SK-N-SH (cell line): ENCODE measurements around the gene METTL2B. TPM values are rescaled to one million over a fixed set of nuclear protein-coding genes. Genes with fewer than 3 reads are reported as not detected.

Source experiments
- CTCF ChIA-PET: fragments of 300-600, 350-600 bp; formaldehyde crosslinking; extraction: SDS; loops from one replicate; lab custom pipeline; 2021; lab: Yijun Ruan, JAX
- POLR2A ChIA-PET: fragments of 350-600 bp; sonication (Branson Sonifier 250); formaldehyde crosslinking; extraction: SDS; loops from one replicate; lab custom pipeline; 2020; ENCODE audit warnings: antibody characterized with exemption, inconsistent platforms; lab: Yijun Ruan, JAX
- DNase-seq: peaks from one replicate; pipeline ENCODE4 v3.0.0; 2012
- H2AFZ ChIP-seq: fragments of 200-600 bp; sonication (generic); 2 replicates; pipeline ENCODE4 v1.8.1; 2016; ENCODE audit warnings: antibody characterized with exemption, mild to moderate bottlenecking, low read depth
- H3F3A ChIP-seq: fragments of 200-600 bp; sonication (generic); replicated peaks from 2 replicates; pipeline ENCODE3; 2016; ENCODE audit warnings: antibody characterized with exemption, mild to moderate bottlenecking; ENCODE audit not compliant: insufficient read depth
- H3K27ac ChIP-seq, 2 experiments: fragments of 200-500 bp in 1 of 2; fragments of 200-600 bp in 1 of 2; sonication (Bioruptor generic) in 1 of 2; sonication (generic), shearing (Covaris generic) in 1 of 2; 2 replicates each; pipeline versions ENCODE4 v1.5.1 to v1.6.1; 2014 to 2016; ENCODE audit warnings: low read depth in 2 of 2, inconsistent platforms in 1 of 2, low read length in 1 of 2, mild to moderate bottlenecking in 1 of 2, mixed read lengths in 1 of 2
- H3K27me3 ChIP-seq: fragments of 200-600 bp; sonication (generic), shearing (Covaris generic); 2 replicates; pipeline ENCODE4 v1.6.1; 2016; ENCODE audit warnings: mixed run types; ENCODE audit not compliant: insufficient read depth
- H3K36me3 ChIP-seq, 2 experiments: fragments of 200-500 bp in 1 of 2; fragments of 200-600 bp in 1 of 2; sonication (Bioruptor generic) in 1 of 2; sonication (generic) in 1 of 2; replicated peaks in 1 of 2; 2 replicates each; pipeline versions ENCODE3 to v1.5.1; 2014 to 2016; ENCODE audit warnings: low read length in 1 of 2, mild to moderate bottlenecking in 1 of 2; ENCODE audit not compliant: insufficient read depth in 2 of 2, control insufficient read depth in 1 of 2
- H3K4me1 ChIP-seq, 2 experiments: fragments of 200-500 bp in 1 of 2; fragments of 200-600 bp in 1 of 2; sonication (Bioruptor generic) in 1 of 2; sonication (generic), shearing (Covaris generic) in 1 of 2; 2 replicates each; pipeline versions ENCODE4 v1.5.1 to v1.6.1; 2014 to 2016; ENCODE audit warnings: low read depth in 1 of 2, low read length in 1 of 2, mixed run types in 1 of 2; ENCODE audit not compliant: insufficient read depth in 2 of 2, control insufficient read depth in 1 of 2
- H3K4me2 ChIP-seq: fragments of 200-600 bp; sonication (generic), shearing (Covaris generic); 2 replicates; pipeline ENCODE4 v1.6.1; 2017; ENCODE audit warnings: mixed run types
- H3K4me3 ChIP-seq, 2 experiments: fragments of 200-500 bp in 1 of 2; fragments of 200-600 bp in 1 of 2; sonication (Bioruptor generic) in 1 of 2; sonication (generic), shearing (Covaris generic) in 1 of 2; 2 replicates each; pipeline versions ENCODE4 v1.5.1 to v1.8.1; 2014 to 2016; ENCODE audit warnings: low read depth in 2 of 2, inconsistent platforms in 1 of 2, low read length in 1 of 2, mild to moderate bottlenecking in 1 of 2, mixed read lengths in 1 of 2, moderate library complexity in 1 of 2
- H3K79me2 ChIP-seq: fragments of 200-600 bp; sonication (generic); 2 replicates; pipeline ENCODE4 v1.8.1; 2017; ENCODE audit warnings: mild to moderate bottlenecking; ENCODE audit not compliant: insufficient read depth
- H3K9ac ChIP-seq: fragments of 200-600 bp; sonication (generic); 2 replicates; pipeline ENCODE4 v1.6.1; 2017; ENCODE audit warnings: mixed run types
- H3K9me2 ChIP-seq: fragments of 200-600 bp; sonication (generic); 2 replicates; pipeline ENCODE4 v1.6.1; 2017; ENCODE audit warnings: mixed run types
- H3K9me3 ChIP-seq: fragments of 200-600 bp; sonication (generic); 2 replicates; pipeline ENCODE4 v1.6.1; 2017; ENCODE audit warnings: mixed run types, mild to moderate bottlenecking, moderate library complexity
- H4K20me1 ChIP-seq: fragments of 200-600 bp; sonication (generic); 2 replicates; pipeline ENCODE4 v1.6.1; 2017; ENCODE audit warnings: mild to moderate bottlenecking, mixed run types; ENCODE audit not compliant: insufficient read depth
- CHD2 ChIP-seq: fragments of 150-350 bp; IDR thresholded peaks from 2 replicates; pipeline ENCODE4 v1.6.1; 2018; ENCODE audit warnings: low read length; ENCODE audit not compliant: partially characterized antibody
- EP300 ChIP-seq, 2 experiments: IDR thresholded peaks; 2 replicates each; pipeline versions ENCODE4 v1.4.0 to v1.6.1; 2012; ENCODE audit warnings: borderline replicate concordance in 1 of 2, low read depth in 1 of 2, low read length in 1 of 2
- FOSL2 ChIP-seq: IDR thresholded peaks from 2 replicates; pipeline ENCODE4 v1.4.0; 2012; ENCODE audit warnings: low read depth, mild to moderate bottlenecking, moderate library complexity, borderline replicate concordance
- GABPA ChIP-seq: IDR thresholded peaks from 2 replicates; pipeline ENCODE4 v1.4.0; 2012; ENCODE audit warnings: low read depth, mild to moderate bottlenecking
- JUND ChIP-seq: IDR thresholded peaks from 2 replicates; pipeline ENCODE4 v1.4.0; 2012
- MEF2A ChIP-seq: IDR thresholded peaks from 2 replicates; pipeline ENCODE4 v1.4.0; 2012; ENCODE audit warnings: low read depth, borderline replicate concordance
- NFIC ChIP-seq: IDR thresholded peaks from 2 replicates; pipeline ENCODE4 v1.4.0; 2012; ENCODE audit warnings: borderline replicate concordance
- NRF1 ChIP-seq: IDR thresholded peaks from 2 replicates; pipeline ENCODE4 v1.6.1; 2012; ENCODE audit warnings: low read depth, mild to moderate bottlenecking, low read length
- POLR2AphosphoS5 ChIP-seq: IDR thresholded peaks from 2 replicates; pipeline ENCODE4 v1.6.1; 2012; ENCODE audit warnings: low read depth, low read length
- RAD21 ChIP-seq: IDR thresholded peaks from 2 replicates; pipeline ENCODE4 v1.6.1; 2012; ENCODE audit warnings: mild to moderate bottlenecking, low read length
- RFX5 ChIP-seq: IDR thresholded peaks from 2 replicates; pipeline ENCODE4 v1.6.1; 2012; ENCODE audit warnings: mild to moderate bottlenecking, improper control_type of control experiment, low read length
- RXRA ChIP-seq: IDR thresholded peaks from 2 replicates; pipeline ENCODE4 v1.4.0; 2012; ENCODE audit warnings: low read depth, mild to moderate bottlenecking, borderline replicate concordance
- SMC3 ChIP-seq: IDR thresholded peaks from 2 replicates; pipeline ENCODE4 v1.6.1; 2012; ENCODE audit warnings: low read depth, low read length, improper control_type of control experiment
- TCF12 ChIP-seq: IDR thresholded peaks from 2 replicates; pipeline ENCODE4 v1.4.0; 2012
- WGBS: methylation state at CpG from one replicate; pipeline ENCODE4 v1.1.6; 2017; ENCODE audit warnings: low lambda C conversion rate; 5-methylcytosine and 5-hydroxymethylcytosine counted together
- polyA plus RNA-seq, 3 experiments: library from polyadenylated mRNA; depleted of rRNA; stranded (reverse); fragments of >200 nt; gene quantifications; 2 replicates each; pipeline ENCODE4 v1.2.3, GENCODE V29; 2012
- TF ChIP-seq, protein P1 (sequence below): IDR thresholded peaks from 2 replicates; pipeline ENCODE4 v1.4.0; 2012; ENCODE audit warnings: low read depth, borderline replicate concordance
- TF ChIP-seq, protein P2 (sequence below): IDR thresholded peaks from 2 replicates; pipeline ENCODE4 v1.4.0; 2012; ENCODE audit warnings: low read depth, borderline replicate concordance
- TF ChIP-seq, protein P3 (sequence below): IDR thresholded peaks from 2 replicates; pipeline ENCODE4 v1.6.1; 2012; ENCODE audit warnings: mild to moderate bottlenecking, low read depth, low read length, moderate library complexity
- TF ChIP-seq, protein P4 (sequence below): fragments of 200-600 bp; sonication (generic); IDR thresholded peaks from 2 replicates; pipeline ENCODE4 v1.6.1; 2017; ENCODE audit warnings: antibody characterized with exemption, mild to moderate bottlenecking, moderate library complexity
- TF ChIP-seq, protein P5 (sequence below): fragments of 150-350 bp; IDR thresholded peaks from 2 replicates; pipeline ENCODE4 v1.6.1; 2016; ENCODE audit warnings: mild to moderate bottlenecking, low read depth, low read length
- TF ChIP-seq, protein P6 (sequence below): IDR thresholded peaks from 2 replicates; pipeline ENCODE4 v1.4.0; 2012; ENCODE audit warnings: low read depth

The METTL2B gene
- polyA plus RNA-seq, 1 of the 3 experiments (the other 2 are of a cell fraction), result 22.5 TPM

DNA sequence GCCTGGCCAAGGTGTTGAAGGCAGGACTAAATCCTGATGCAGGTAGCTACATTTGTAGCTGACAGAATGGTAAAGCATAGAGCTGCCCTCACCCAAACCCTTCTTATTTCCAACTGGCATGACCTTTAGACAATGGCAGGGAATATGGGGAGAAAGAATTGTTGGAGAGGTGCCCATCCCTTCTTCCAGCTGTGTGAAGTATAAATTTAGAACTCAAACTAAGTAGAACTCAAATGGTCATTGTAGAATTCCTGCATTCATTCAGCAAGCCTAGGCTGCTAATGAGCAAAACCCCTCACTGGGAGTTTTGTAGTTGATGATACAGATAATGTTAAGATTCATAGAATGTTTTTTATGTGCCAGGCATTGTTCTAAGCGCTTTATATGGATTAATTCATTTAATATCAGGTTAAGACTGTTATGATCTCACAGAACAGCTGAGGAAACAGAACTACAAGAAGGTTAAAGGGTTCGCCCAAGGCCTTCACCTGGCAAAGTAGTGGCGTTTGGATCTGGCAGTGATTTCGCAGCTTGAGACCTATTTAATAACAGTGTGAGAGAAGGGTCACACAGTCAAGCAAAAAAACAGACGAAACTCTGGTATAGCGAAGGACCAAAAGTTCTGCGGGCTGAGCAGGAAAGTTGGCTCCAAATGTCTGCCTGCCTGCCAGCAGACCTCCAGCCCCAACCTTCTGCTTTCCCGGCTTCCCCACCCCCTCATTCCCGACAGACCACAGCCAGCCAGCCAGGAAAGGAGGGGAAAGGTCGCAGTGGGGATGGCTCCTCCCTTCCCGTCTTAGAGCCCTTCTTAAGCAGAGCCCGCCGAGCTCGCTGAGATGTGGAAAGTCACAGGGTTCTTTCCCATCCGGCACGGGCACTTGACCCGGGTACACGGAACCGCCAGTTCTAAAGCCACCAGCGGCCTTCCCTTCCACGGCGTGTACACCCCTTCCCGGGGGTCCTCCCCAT, 22.4 kb upstream of the METTL2B start:
- 74% methylated on average over 23 of the region's 23 CpGs for WGBS
- ChIA-PET CTCF (interaction anchor here (0.7 to 8.9 kb wide), 13 partner anchors 9 to 710 kb away, joined by 3 to 187 read pairs (median 6); partner anchors contain the start of genes METTL2B and RBM28), POLR2A (interaction anchor here (1.0 to 2.2 kb wide), 4 partner anchors 10 to 94 kb away, joined by 3 to 9 read pairs (median 5); no protein-coding TSS in a partner anchor)
- Histone ChIP-seq H3K9me3 (no peaks in the 10 kb centered on the region), H3K79me2 (peaks cover 34% of the 10 kb centered on the region), H4K20me1 (peaks cover 8% of the 10 kb centered on the region; the same call in 1 of the 2 replicates), H3K9ac (no peak overlapping the region), H3K4me2 (no peak overlapping the region), H3K36me3 (peaks cover 9 to 11% of the 10 kb centered on the region in 2 experiments), H2AFZ (peak overlapping the region; percentile 53; the same call in 1 of the 2 replicates), H3K27me3 (no peaks in the 10 kb centered on the region), H3K9me2 (no peaks in the 10 kb centered on the region), H3K27ac (peak overlapping the region in 1 of 2 experiments; percentile 91; a peak in 2 of 4 replicates), H3F3A (peaks cover 18% of the 10 kb centered on the region), H3K4me1 (peaks cover 25 to 33% of the 10 kb centered on the region in 2 experiments; a peak in 3 of 4 replicates), H3K4me3 (no peak overlapping the region)
- TF ChIP-seq MEF2A, result no peak
- TF ChIP-seq GABPA, result no peak
- peak; percentile 83 for TF ChIP-seq CHD2
- TF ChIP-seq SMC3, result peak; percentile 3; the same call in 1 of the 2 replicates
- TF ChIP-seq, protein P1, sequence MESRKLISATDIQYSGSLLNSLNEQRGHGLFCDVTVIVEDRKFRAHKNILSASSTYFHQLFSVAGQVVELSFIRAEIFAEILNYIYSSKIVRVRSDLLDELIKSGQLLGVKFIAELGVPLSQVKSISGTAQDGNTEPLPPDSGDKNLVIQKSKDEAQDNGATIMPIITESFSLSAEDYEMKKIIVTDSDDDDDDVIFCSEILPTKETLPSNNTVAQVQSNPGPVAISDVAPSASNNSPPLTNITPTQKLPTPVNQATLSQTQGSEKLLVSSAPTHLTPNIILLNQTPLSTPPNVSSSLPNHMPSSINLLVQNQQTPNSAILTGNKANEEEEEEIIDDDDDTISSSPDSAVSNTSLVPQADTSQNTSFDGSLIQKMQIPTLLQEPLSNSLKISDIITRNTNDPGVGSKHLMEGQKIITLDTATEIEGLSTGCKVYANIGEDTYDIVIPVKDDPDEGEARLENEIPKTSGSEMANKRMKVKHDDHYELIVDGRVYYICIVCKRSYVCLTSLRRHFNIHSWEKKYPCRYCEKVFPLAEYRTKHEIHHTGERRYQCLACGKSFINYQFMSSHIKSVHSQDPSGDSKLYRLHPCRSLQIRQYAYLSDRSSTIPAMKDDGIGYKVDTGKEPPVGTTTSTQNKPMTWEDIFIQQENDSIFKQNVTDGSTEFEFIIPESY, result no peak
- TF ChIP-seq, protein P2, sequence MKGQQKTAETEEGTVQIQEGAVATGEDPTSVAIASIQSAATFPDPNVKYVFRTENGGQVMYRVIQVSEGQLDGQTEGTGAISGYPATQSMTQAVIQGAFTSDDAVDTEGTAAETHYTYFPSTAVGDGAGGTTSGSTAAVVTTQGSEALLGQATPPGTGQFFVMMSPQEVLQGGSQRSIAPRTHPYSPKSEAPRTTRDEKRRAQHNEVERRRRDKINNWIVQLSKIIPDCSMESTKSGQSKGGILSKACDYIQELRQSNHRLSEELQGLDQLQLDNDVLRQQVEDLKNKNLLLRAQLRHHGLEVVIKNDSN, result no peak
- no peak for TF ChIP-seq POLR2AphosphoS5
- TF ChIP-seq JUND, result no peak
- TF ChIP-seq NRF1, result no peak; the same call in 1 of the 2 replicates
- TF ChIP-seq, protein P3, sequence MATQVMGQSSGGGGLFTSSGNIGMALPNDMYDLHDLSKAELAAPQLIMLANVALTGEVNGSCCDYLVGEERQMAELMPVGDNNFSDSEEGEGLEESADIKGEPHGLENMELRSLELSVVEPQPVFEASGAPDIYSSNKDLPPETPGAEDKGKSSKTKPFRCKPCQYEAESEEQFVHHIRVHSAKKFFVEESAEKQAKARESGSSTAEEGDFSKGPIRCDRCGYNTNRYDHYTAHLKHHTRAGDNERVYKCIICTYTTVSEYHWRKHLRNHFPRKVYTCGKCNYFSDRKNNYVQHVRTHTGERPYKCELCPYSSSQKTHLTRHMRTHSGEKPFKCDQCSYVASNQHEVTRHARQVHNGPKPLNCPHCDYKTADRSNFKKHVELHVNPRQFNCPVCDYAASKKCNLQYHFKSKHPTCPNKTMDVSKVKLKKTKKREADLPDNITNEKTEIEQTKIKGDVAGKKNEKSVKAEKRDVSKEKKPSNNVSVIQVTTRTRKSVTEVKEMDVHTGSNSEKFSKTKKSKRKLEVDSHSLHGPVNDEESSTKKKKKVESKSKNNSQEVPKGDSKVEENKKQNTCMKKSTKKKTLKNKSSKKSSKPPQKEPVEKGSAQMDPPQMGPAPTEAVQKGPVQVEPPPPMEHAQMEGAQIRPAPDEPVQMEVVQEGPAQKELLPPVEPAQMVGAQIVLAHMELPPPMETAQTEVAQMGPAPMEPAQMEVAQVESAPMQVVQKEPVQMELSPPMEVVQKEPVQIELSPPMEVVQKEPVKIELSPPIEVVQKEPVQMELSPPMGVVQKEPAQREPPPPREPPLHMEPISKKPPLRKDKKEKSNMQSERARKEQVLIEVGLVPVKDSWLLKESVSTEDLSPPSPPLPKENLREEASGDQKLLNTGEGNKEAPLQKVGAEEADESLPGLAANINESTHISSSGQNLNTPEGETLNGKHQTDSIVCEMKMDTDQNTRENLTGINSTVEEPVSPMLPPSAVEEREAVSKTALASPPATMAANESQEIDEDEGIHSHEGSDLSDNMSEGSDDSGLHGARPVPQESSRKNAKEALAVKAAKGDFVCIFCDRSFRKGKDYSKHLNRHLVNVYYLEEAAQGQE, result no peak
- no peak for TF ChIP-seq TCF12
- no peak for TF ChIP-seq NFIC
- TF ChIP-seq EP300 (IDR thresholded peaks at IDR 0.05; ENCODE audit: borderline replicate concordance in 1 of 2, low read depth in 1 of 2, low read length in 1 of 2), result peak in 1 of 2 experiments; percentile 66; a peak in 1 of 4 replicates
- TF ChIP-seq, protein P4, sequence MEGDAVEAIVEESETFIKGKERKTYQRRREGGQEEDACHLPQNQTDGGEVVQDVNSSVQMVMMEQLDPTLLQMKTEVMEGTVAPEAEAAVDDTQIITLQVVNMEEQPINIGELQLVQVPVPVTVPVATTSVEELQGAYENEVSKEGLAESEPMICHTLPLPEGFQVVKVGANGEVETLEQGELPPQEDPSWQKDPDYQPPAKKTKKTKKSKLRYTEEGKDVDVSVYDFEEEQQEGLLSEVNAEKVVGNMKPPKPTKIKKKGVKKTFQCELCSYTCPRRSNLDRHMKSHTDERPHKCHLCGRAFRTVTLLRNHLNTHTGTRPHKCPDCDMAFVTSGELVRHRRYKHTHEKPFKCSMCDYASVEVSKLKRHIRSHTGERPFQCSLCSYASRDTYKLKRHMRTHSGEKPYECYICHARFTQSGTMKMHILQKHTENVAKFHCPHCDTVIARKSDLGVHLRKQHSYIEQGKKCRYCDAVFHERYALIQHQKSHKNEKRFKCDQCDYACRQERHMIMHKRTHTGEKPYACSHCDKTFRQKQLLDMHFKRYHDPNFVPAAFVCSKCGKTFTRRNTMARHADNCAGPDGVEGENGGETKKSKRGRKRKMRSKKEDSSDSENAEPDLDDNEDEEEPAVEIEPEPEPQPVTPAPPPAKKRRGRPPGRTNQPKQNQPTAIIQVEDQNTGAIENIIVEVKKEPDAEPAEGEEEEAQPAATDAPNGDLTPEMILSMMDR, result no peak
- TF ChIP-seq, protein P5, sequence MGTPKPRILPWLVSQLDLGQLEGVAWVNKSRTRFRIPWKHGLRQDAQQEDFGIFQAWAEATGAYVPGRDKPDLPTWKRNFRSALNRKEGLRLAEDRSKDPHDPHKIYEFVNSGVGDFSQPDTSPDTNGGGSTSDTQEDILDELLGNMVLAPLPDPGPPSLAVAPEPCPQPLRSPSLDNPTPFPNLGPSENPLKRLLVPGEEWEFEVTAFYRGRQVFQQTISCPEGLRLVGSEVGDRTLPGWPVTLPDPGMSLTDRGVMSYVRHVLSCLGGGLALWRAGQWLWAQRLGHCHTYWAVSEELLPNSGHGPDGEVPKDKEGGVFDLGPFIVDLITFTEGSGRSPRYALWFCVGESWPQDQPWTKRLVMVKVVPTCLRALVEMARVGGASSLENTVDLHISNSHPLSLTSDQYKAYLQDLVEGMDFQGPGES, result no peak
- no peak for TF ChIP-seq FOSL2
- TF ChIP-seq, protein P6, sequence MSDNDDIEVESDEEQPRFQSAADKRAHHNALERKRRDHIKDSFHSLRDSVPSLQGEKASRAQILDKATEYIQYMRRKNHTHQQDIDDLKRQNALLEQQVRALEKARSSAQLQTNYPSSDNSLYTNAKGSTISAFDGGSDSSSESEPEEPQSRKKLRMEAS, result no peak
- no peak for TF ChIP-seq RAD21
- no peak for TF ChIP-seq RFX5
- TF ChIP-seq RXRA, result no peak
- peak; percentile 75 for DNase-seq
